ENCODE results near the gene RAD17.
"Not testable (repeated sequence)": the region's sequence is repeated elsewhere in the genome, so short reads cannot be mapped to it uniquely, and the experiment has no call there.

The RAD17 gene

DNA sequence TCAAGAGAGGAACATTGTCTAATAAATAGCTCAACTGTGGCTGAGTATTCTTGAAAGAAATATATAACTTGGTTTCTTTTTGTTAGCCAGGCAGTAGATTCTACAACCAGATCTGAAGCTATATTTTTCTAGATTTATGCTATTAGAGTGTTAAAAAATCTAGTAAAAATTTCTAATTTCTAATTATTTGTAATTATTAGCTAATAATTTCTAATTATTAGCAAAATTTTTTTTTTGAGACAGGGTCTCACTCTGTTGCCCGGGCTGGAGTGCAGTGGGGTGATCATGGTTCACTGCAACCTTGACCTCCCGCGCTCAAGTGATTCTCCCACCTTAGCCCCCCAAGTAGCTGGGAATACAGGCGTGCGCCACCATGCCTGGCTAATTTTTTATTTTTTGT is 2.8 kb downstream of the RAD17 start:
- in situ Hi-C loops (cut with HindIII; ENCODE audit: low sequenced_read_pairs): no loop called here

GRCh38 chr5:69374911-69375446 is 5.4 kb downstream of the RAD17 start:
- in situ Hi-C loops (cut with HindIII; ENCODE audit: low sequenced_read_pairs): loop anchor here (5.0 kb wide), 1 partner anchor 83 kb away; no protein-coding TSS in a partner anchor

DNA sequence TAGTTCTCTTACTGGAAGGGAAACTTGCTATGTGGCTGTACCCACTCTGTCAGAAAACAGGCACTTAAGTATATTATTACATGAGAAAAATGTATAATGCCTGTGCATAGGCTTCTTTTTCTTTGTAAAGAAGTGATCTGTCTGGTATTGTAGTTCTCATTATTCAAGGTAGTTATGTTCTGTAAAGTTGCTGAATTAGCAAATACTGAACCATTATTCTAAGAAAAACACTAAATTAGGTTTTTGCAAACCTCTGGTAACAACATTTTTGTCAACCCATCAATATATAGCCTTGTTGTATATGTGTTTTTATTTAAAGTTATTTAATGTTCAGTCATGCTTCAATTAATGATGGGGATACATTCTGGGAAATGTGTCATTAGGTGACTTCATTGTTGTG is 8.8 kb downstream of the RAD17 start:
- in situ Hi-C loops (cut with HindIII; ENCODE audit: low sequenced_read_pairs): loop anchor here (5.0 kb wide), 1 partner anchor 86 kb away; no protein-coding TSS in a partner anchor

- in situ Hi-C loops (cut with HindIII; ENCODE audit: low sequenced_read_pairs): no loop called here
Measured at GRCh38 chr5:69404659-69405330, 35.2 kb downstream of the RAD17 start.

- in situ Hi-C loops (cut with HindIII; ENCODE audit: low sequenced_read_pairs): no loop called here
Measured at GRCh38 chr5:69414885-69415583, 45.4 kb downstream of the RAD17 start, which contains the start of gene MARVELD2. MARVELD2 (plus strand) TSS chr5:69415116; CDS start chr5:69419386, 4,270 bp downstream.

- in situ Hi-C loops (cut with HindIII; ENCODE audit: low sequenced_read_pairs): no loop called here
Measured at GRCh38 chr5:69415584-69415958, 46.0 kb downstream of the RAD17 start.

GRCh38 chr5:69416180-69416579 is 46.6 kb downstream of the RAD17 start:
- in situ Hi-C loops (cut with HindIII; ENCODE audit: low sequenced_read_pairs): no loop called here

GRCh38 chr5:69416699-69417098 is 47.1 kb downstream of the RAD17 start:
- in situ Hi-C loops (cut with HindIII; ENCODE audit: low sequenced_read_pairs): no loop called here

DNA sequence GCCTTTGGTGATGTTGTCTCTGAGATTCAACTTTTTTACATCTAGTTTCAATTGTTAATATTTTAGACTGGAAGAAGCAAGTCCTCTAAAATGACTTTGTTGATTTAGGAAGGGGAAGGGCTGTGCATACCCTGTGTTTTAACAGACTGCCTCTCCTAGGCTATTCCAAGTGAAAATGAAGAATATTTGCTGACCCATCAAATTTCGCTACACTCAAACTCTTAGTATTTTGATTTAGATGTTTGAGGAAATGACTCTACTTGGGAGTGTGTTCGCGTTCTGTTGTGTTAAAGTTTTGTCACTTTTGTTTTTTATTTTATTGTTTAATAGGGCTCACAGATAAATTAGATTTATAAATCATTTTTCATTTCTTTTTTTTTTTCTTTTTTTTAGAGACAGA is 48.9 kb downstream of the RAD17 start:
- in situ Hi-C loops (cut with HindIII; ENCODE audit: low sequenced_read_pairs): no loop called here

- in situ Hi-C loops (cut with HindIII; ENCODE audit: low sequenced_read_pairs): no loop called here
Measured at GRCh38 chr5:69431424-69432303, 62.0 kb downstream of the RAD17 start.

DNA sequence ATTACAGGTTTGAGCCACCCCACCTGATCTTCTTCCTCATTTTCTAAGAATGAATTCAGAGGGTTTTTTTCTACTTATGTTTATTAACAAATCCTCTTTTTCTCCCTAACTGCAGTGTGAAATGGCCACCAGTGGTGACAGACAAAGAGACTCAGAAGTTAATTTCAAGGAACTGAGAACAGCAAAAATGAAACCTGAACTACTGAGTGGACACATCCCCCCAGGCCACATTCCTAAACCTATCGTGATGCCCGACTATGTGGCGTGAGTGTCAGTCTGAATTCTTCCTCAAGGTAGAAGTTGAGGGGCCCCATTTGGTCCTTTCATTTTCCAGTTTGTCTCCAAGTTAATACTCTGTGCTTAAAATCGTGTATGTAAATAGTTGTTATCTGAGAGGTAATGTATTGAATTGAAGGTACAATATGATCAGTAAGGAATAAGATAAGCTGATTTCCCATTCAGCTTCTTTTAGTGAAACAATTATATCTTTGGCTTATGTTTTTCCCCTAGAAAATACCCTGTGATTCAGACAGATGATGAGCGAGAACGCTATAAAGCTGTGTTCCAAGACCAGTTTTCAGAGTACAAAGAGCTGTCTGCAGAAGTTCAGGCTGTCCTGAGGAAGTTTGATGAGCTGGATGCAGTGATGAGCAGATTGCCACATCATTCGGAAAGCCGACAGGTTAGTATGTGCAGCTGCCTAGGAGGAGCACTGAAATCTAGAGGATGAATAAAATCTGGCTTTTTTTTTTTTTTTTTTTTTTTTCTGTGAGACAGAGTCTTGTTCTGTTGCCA is 63.0 kb downstream of the RAD17 start:
- in situ Hi-C loops (cut with HindIII; ENCODE audit: low sequenced_read_pairs): no loop called here

- in situ Hi-C loops (cut with HindIII; ENCODE audit: low sequenced_read_pairs): not testable (repeated sequence)
Measured at GRCh38 chr5:69435276-69435884, 65.8 kb downstream of the RAD17 start.

GRCh38 chr5:69444127-69444754 is 74.6 kb downstream of the RAD17 start:
- in situ Hi-C loops (cut with HindIII; ENCODE audit: low sequenced_read_pairs): no loop called here

GRCh38 chr5:69449511-69449910 is 79.9 kb downstream of the RAD17 start:
- in situ Hi-C loops (cut with HindIII; ENCODE audit: low sequenced_read_pairs): no loop called here

- in situ Hi-C loops (cut with HindIII; ENCODE audit: low sequenced_read_pairs): no loop called here
Measured at GRCh38 chr5:69450116-69450515, 80.5 kb downstream of the RAD17 start.

- in situ Hi-C loops (cut with HindIII; ENCODE audit: low sequenced_read_pairs): not testable (repeated sequence)
Measured at GRCh38 chr5:69450527-69450926, 80.9 kb downstream of the RAD17 start.

GRCh38 chr5:69451941-69452647 is 82.5 kb downstream of the RAD17 start:
- in situ Hi-C loops (cut with HindIII; ENCODE audit: low sequenced_read_pairs): no loop called here

DNA sequence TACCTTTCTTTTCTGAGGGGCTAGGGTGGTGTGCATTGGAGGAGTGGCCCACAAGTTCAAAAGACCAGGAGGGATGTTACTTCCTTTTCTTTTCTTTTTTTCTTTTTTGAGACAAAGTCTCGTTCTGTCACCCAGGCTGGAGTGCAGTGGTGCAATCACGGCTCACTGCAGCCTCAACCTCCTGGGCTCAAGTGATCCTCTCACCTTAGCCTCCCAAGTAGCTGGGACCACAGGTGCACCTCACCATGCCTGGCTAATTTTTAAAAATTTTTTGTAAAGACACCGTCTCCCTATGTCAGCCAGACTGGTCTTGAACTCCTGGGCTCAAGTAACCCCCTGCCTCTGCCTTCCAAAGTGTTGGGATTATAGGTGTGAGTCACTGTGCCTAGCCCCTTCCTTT is 83.9 kb downstream of the RAD17 start:
- in situ Hi-C loops (cut with HindIII; ENCODE audit: low sequenced_read_pairs): not testable (repeated sequence)

All from endothelial cell of hepatic sinusoid (primary cell).